Measurements from ENCODE around the gene NFKBIE.

GRCh38 chr6:44224965-44225305 lies 40.4 kb downstream of the NFKBIE start:
- TF ChIP-seq CTCF (conservative IDR thresholded peaks at IDR 0.05; ENCODE audit: low read depth in 2 of 2), result no peak
- no peak for TF ChIP-seq REST (IDR thresholded peaks at IDR 0.05; ENCODE audit: unreplicated experiment)

Data from GM23338 (cell line).